ENCODE results near the gene GABRB1.

The GABRB1 gene

DNA sequence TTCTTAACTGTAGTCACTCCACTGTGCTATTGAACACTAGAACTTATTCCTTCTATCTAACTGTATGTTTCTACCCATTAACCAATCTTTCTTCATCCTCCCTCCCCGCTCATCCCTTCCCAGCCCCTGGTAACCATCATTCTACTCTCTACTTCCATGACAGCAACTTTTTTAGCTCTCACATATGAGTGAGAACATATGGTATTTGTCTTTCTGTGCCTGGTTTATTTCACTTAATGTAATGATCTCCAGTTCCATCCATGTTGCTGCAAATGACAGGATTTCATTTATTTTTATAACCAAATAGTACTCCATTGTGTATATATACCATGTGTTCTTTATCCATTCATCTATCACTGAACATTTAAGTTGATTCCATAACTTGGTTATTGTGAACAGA, 186.5 kb downstream of the GABRB1 start:
- H3K4me3 ChIP-seq (ENCODE audit: insufficient read length, low read depth), result no peak overlapping the region
- DNase-seq (ENCODE audit: low read depth, low spot score), result no peak
- no peaks in the 10 kb centered on the region for H3K9me3 ChIP-seq (ENCODE audit: insufficient read depth, low read length)
- H3K36me3 ChIP-seq (ENCODE audit: insufficient read depth, insufficient read length, low read length), result no peaks in the 10 kb centered on the region
- no peaks in the 10 kb centered on the region for H3K27me3 ChIP-seq (ENCODE audit: insufficient read depth, insufficient read length)
- TF ChIP-seq YY1 (IDR thresholded peaks at IDR 0.05; ENCODE audit: insufficient read depth, insufficient read length) (no peak), SUZ12 (IDR thresholded peaks at IDR 0.05; ENCODE audit: extremely low read depth, insufficient read depth, insufficient read length) (no peak), ZNF274 (IDR thresholded peaks at IDR 0.05; ENCODE audit: low read depth, low read length) (no peak)
- no peaks in the 10 kb centered on the region for H3K4me1 ChIP-seq (ENCODE audit: insufficient read depth, insufficient read length)
- H3K9ac ChIP-seq (ENCODE audit: insufficient read length, low read depth), result no peak overlapping the region

- Histone ChIP-seq H3K4me1 (ENCODE audit: insufficient read depth, insufficient read length) (no peaks in the 10 kb centered on the region), H3K9ac (ENCODE audit: insufficient read length, low read depth) (no peak overlapping the region), H3K27me3 (ENCODE audit: insufficient read depth, insufficient read length) (no peaks in the 10 kb centered on the region), H3K9me3 (ENCODE audit: insufficient read depth, low read length) (no peaks in the 10 kb centered on the region), H3K4me3 (ENCODE audit: insufficient read length, low read depth) (no peak overlapping the region), H3K36me3 (ENCODE audit: insufficient read depth, insufficient read length, low read length) (no peaks in the 10 kb centered on the region)
- no peak for DNase-seq (ENCODE audit: low read depth, low spot score)
- TF ChIP-seq SUZ12 (IDR thresholded peaks at IDR 0.05; ENCODE audit: extremely low read depth, insufficient read depth, insufficient read length) (no peak), YY1 (IDR thresholded peaks at IDR 0.05; ENCODE audit: insufficient read depth, insufficient read length) (no peak), ZNF274 (IDR thresholded peaks at IDR 0.05; ENCODE audit: low read depth, low read length) (no peak)
These were observed 187.3 kb downstream of the GABRB1 start for GRCh38 chr4:47218631-47219030.

DNA sequence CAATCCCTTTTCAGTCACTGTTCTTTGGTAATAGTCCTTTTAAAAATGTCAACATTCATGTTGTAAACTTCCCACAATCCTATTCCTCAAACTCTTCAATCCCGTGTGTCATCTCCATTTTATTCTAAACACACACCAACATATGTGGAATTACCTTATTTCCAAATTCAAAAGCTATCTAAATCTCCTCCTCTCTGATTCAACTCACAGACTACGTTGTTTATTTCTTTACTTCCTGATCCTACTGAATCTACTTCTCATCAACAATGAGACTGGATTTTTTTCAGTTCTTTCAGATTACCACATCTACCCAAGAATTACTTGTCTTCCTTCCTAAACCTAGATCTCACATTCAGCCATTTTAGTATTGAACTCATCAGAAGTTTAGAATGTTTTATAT, 188.2 kb downstream of the GABRB1 start:
- Histone ChIP-seq H3K27me3 (ENCODE audit: insufficient read depth, insufficient read length) (no peaks in the 10 kb centered on the region), H3K36me3 (ENCODE audit: insufficient read depth, insufficient read length, low read length) (no peaks in the 10 kb centered on the region), H3K4me1 (ENCODE audit: insufficient read depth, insufficient read length) (no peaks in the 10 kb centered on the region), H3K9ac (ENCODE audit: insufficient read length, low read depth) (no peak overlapping the region), H3K9me3 (ENCODE audit: insufficient read depth, low read length) (no peaks in the 10 kb centered on the region), H3K4me3 (ENCODE audit: insufficient read length, low read depth) (no peak overlapping the region)
- TF ChIP-seq ZNF274 (IDR thresholded peaks at IDR 0.05; ENCODE audit: low read depth, low read length) (no peak), YY1 (IDR thresholded peaks at IDR 0.05; ENCODE audit: insufficient read depth, insufficient read length) (no peak), SUZ12 (IDR thresholded peaks at IDR 0.05; ENCODE audit: extremely low read depth, insufficient read depth, insufficient read length) (no peak)
- no peak for DNase-seq (ENCODE audit: low read depth, low spot score)

DNA sequence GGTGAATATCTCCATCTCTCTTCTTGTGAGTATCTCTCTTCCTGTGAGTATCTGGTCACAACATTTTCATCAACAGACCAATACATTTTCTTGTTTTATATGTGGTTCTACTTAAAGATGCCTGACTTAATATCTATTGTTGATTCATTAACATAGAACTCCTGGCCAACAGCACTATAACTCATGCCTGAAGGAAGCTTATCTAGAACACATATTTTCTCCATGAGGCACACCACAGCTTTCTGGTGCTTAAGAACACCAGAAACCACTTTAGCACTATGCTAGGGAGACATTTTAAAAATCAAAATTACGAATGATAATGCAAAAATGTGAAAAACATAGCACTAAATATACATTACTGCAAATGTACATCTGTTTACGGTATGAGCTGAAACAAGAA, 190.4 kb downstream of the GABRB1 start:
- Histone ChIP-seq H3K9me3 (ENCODE audit: insufficient read depth, low read length) (no peaks in the 10 kb centered on the region), H3K4me3 (ENCODE audit: insufficient read length, low read depth) (no peak overlapping the region), H3K9ac (ENCODE audit: insufficient read length, low read depth) (no peak overlapping the region), H3K27me3 (ENCODE audit: insufficient read depth, insufficient read length) (no peaks in the 10 kb centered on the region), H3K4me1 (ENCODE audit: insufficient read depth, insufficient read length) (no peaks in the 10 kb centered on the region), H3K36me3 (ENCODE audit: insufficient read depth, insufficient read length, low read length) (no peaks in the 10 kb centered on the region)
- no peak for TF ChIP-seq ZNF274 (IDR thresholded peaks at IDR 0.05; ENCODE audit: low read depth, low read length)
- TF ChIP-seq YY1 (IDR thresholded peaks at IDR 0.05; ENCODE audit: insufficient read depth, insufficient read length), result no peak
- no peak for TF ChIP-seq SUZ12 (IDR thresholded peaks at IDR 0.05; ENCODE audit: extremely low read depth, insufficient read depth, insufficient read length)
- no peak for DNase-seq (ENCODE audit: low read depth, low spot score)

- H3K9ac ChIP-seq (ENCODE audit: insufficient read length, low read depth), result no peak overlapping the region
These were observed 190.9 kb downstream of the GABRB1 start for GRCh38 chr4:47222276-47222675.

DNA sequence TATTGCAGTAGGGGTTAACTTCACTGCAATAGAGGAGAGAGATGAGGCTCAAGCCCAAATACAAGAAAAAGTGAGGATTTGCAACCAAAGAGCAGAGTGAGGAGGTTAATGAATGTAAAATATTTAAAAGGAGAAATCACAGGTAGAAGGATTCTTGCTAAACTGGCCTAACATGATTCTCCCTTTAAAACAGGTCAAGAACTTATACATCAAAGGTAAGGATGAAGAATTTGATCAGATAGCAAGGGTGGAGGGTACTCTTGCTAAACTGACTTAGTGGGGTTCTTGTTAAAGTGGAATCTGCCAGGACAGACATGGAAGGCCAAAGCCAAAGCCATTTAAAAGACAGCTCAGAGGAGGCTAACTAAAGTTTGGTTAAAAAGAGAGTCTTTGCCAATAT, 193.0 kb downstream of the GABRB1 start:
- no peak for DNase-seq (ENCODE audit: low read depth, low spot score)
- no peaks in the 10 kb centered on the region for H3K36me3 ChIP-seq (ENCODE audit: insufficient read depth, insufficient read length, low read length)
- H3K9ac ChIP-seq (ENCODE audit: insufficient read length, low read depth), result no peak overlapping the region
- no peaks in the 10 kb centered on the region for H3K4me1 ChIP-seq (ENCODE audit: insufficient read depth, insufficient read length)
- no peaks in the 10 kb centered on the region for H3K27me3 ChIP-seq (ENCODE audit: insufficient read depth, insufficient read length)
- H3K4me3 ChIP-seq (ENCODE audit: insufficient read length, low read depth), result no peak overlapping the region
- TF ChIP-seq YY1 (IDR thresholded peaks at IDR 0.05; ENCODE audit: insufficient read depth, insufficient read length), result no peak
- no peak for TF ChIP-seq ZNF274 (IDR thresholded peaks at IDR 0.05; ENCODE audit: low read depth, low read length)
- no peak for TF ChIP-seq SUZ12 (IDR thresholded peaks at IDR 0.05; ENCODE audit: extremely low read depth, insufficient read depth, insufficient read length)
- no peaks in the 10 kb centered on the region for H3K9me3 ChIP-seq (ENCODE audit: insufficient read depth, low read length)

More at GRCh38 chr4:47222276-47222675, 190.9 kb downstream of the GABRB1 start:
- H3K9me3 ChIP-seq (ENCODE audit: insufficient read depth, low read length), result no peaks in the 10 kb centered on the region
- no peak overlapping the region for H3K4me3 ChIP-seq (ENCODE audit: insufficient read length, low read depth)
- TF ChIP-seq YY1 (IDR thresholded peaks at IDR 0.05; ENCODE audit: insufficient read depth, insufficient read length), result no peak
- TF ChIP-seq ZNF274 (IDR thresholded peaks at IDR 0.05; ENCODE audit: low read depth, low read length), result no peak
- TF ChIP-seq SUZ12 (IDR thresholded peaks at IDR 0.05; ENCODE audit: extremely low read depth, insufficient read depth, insufficient read length), result no peak
- no peak for DNase-seq (ENCODE audit: low read depth, low spot score)
- no peaks in the 10 kb centered on the region for H3K27me3 ChIP-seq (ENCODE audit: insufficient read depth, insufficient read length)
- H3K36me3 ChIP-seq (ENCODE audit: insufficient read depth, insufficient read length, low read length), result no peaks in the 10 kb centered on the region
- no peaks in the 10 kb centered on the region for H3K4me1 ChIP-seq (ENCODE audit: insufficient read depth, insufficient read length)

GRCh38 chr4:47235721-47236120, 204.4 kb downstream of the GABRB1 start:
- Histone ChIP-seq H3K9ac (ENCODE audit: insufficient read length, low read depth) (no peak overlapping the region), H3K4me1 (ENCODE audit: insufficient read depth, insufficient read length) (no peaks in the 10 kb centered on the region), H3K36me3 (ENCODE audit: insufficient read depth, insufficient read length, low read length) (no peaks in the 10 kb centered on the region), H3K27me3 (ENCODE audit: insufficient read depth, insufficient read length) (no peaks in the 10 kb centered on the region), H3K9me3 (ENCODE audit: insufficient read depth, low read length) (no peaks in the 10 kb centered on the region), H3K4me3 (ENCODE audit: insufficient read length, low read depth) (no peak overlapping the region)
- TF ChIP-seq ZNF274 (IDR thresholded peaks at IDR 0.05; ENCODE audit: low read depth, low read length), result no peak
- no peak for TF ChIP-seq YY1 (IDR thresholded peaks at IDR 0.05; ENCODE audit: insufficient read depth, insufficient read length)
- no peak for TF ChIP-seq SUZ12 (IDR thresholded peaks at IDR 0.05; ENCODE audit: extremely low read depth, insufficient read depth, insufficient read length)
- DNase-seq (ENCODE audit: low read depth, low spot score), result no peak
